ENCODE results near the gene PIK3R2.

DNA sequence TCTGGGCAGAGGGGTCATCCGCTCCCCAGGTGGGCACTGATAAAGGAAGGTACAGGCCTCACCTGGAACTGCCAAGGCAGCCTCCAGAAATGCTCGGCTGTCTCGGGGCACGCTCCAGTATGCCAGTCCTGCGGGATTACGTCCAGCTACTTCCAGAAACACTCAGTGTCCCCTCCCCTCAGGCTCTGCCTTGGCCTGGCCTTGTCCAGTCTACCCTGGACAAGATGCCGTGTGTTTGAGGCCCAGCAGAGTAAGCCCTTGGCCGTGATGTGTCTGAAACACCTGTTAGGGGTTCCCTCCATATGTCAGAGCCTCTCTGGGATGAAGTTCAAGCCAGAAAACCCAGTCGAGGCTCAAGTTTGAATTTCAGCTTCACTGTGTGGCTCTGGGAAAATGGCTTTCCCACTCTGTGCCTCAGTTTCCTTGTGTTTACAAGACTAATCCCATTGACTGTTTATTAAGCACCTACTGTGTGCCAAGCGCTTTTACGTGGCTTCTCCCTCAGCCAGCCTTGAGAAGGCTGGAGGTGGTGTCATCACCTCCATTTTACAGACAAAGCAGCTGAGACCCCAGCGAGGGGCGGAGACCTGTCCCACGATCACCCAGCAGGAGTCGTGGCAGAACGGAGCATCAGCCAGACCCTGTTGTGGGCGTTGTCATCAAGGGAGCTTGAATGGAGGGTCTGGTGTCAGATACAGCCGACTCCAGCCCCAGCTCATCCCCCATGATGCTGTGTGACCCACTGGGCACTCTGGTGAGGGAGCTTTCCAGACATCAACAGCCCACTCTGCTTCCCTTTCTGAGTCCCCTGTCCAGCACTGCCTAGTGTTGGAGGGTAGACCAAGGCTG, 2.0 kb upstream of the PIK3R2 start:
- TF ChIP-seq POLR2AphosphoS5 (IDR thresholded peaks at IDR 0.05) (peak; percentile 17 to 41 (median 29)), POLR2A (IDR thresholded peaks at IDR 0.05) (no peak)
- TF ChIP-seq, protein P1, sequence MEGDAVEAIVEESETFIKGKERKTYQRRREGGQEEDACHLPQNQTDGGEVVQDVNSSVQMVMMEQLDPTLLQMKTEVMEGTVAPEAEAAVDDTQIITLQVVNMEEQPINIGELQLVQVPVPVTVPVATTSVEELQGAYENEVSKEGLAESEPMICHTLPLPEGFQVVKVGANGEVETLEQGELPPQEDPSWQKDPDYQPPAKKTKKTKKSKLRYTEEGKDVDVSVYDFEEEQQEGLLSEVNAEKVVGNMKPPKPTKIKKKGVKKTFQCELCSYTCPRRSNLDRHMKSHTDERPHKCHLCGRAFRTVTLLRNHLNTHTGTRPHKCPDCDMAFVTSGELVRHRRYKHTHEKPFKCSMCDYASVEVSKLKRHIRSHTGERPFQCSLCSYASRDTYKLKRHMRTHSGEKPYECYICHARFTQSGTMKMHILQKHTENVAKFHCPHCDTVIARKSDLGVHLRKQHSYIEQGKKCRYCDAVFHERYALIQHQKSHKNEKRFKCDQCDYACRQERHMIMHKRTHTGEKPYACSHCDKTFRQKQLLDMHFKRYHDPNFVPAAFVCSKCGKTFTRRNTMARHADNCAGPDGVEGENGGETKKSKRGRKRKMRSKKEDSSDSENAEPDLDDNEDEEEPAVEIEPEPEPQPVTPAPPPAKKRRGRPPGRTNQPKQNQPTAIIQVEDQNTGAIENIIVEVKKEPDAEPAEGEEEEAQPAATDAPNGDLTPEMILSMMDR (IDR thresholded peaks at IDR 0.05 in 8 of 11, conservative IDR thresholded peaks at IDR 0.05 in 3 of 11): no peak
